AG09319 (cell line): ENCODE measurements around the gene DCTPP1.
"Not testable (repeated sequence)": the region's sequence is repeated elsewhere in the genome, so short reads cannot be mapped to it uniquely, and the experiment has no call there.

Experiments
- DNase-seq: peaks from one replicate; pipeline ENCODE4 v3.0.0-alpha.2; 2010; ENCODE audit warnings: low read depth; ENCODE audit errors: extremely low read depth
- TF ChIP-seq, protein P1 (sequence below): IDR thresholded peaks from 2 replicates; pipeline ENCODE4 v1.5.1; 2011; ENCODE audit warnings: low read depth, mild to moderate bottlenecking, inconsistent platforms, low read length, moderate library complexity

DCTPP1 gene

GRCh38 chr16:30397776-30398660 lies 31.8 kb downstream of the DCTPP1 start:
- DNase-seq: no peak
- TF ChIP-seq, protein P1, sequence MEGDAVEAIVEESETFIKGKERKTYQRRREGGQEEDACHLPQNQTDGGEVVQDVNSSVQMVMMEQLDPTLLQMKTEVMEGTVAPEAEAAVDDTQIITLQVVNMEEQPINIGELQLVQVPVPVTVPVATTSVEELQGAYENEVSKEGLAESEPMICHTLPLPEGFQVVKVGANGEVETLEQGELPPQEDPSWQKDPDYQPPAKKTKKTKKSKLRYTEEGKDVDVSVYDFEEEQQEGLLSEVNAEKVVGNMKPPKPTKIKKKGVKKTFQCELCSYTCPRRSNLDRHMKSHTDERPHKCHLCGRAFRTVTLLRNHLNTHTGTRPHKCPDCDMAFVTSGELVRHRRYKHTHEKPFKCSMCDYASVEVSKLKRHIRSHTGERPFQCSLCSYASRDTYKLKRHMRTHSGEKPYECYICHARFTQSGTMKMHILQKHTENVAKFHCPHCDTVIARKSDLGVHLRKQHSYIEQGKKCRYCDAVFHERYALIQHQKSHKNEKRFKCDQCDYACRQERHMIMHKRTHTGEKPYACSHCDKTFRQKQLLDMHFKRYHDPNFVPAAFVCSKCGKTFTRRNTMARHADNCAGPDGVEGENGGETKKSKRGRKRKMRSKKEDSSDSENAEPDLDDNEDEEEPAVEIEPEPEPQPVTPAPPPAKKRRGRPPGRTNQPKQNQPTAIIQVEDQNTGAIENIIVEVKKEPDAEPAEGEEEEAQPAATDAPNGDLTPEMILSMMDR: no peak

DNA sequence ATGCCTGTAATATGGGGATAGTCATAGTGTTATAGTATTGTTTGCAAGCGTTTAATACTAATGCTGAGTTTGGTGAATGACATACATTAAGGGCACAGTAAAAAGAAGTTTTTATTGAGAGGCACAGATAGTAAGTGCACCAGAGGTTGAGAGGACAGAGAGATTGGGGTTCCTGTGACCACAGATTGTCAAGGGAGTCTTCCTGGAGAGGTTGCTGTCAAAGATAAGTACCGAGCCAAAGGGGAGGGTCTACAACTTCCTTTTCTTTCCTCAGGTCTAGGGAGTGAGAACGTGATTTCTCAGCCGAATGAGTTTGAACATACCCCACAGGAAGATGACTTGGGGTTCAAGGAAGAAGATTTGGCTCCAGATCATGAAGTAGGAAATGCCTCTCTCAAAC lies 32.8 kb downstream of the DCTPP1 start:
- TF ChIP-seq, protein P1: no peak
- DNase-seq: no peak

- DNase-seq: not testable (repeated sequence)
Measured at GRCh38 chr16:30396627-30397026, 33.2 kb downstream of the DCTPP1 start.

DNA sequence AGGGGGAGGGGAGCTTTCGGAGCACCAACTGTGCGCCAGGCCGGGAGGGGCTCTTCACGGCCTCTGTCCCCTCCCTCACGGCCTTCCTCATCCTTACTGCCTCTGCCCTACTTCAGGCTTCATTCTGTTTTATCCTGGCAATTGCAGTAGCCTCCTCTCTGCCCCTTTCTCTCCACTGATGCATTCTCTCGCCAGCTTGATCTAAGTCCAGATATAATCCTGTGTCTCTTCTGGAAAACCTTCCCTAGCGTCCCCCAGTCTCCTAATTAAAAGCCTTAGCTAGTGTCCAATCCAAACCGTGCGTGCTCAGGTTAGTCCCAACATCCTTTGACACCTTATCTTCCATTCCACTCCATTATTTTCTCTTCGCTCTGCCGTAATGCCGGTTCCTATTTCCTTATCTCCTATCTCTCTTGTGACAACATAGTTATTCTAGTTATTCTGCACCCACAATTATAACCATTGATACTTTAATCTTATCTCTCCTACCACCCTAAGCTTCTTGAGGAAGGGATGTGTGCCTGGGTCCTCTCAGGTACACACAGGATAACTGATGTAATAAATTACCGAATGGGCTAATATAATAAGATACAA lies 33.7 kb downstream of the DCTPP1 start:
- DNase-seq: no peak
- TF ChIP-seq, protein P1: no peak

DNA sequence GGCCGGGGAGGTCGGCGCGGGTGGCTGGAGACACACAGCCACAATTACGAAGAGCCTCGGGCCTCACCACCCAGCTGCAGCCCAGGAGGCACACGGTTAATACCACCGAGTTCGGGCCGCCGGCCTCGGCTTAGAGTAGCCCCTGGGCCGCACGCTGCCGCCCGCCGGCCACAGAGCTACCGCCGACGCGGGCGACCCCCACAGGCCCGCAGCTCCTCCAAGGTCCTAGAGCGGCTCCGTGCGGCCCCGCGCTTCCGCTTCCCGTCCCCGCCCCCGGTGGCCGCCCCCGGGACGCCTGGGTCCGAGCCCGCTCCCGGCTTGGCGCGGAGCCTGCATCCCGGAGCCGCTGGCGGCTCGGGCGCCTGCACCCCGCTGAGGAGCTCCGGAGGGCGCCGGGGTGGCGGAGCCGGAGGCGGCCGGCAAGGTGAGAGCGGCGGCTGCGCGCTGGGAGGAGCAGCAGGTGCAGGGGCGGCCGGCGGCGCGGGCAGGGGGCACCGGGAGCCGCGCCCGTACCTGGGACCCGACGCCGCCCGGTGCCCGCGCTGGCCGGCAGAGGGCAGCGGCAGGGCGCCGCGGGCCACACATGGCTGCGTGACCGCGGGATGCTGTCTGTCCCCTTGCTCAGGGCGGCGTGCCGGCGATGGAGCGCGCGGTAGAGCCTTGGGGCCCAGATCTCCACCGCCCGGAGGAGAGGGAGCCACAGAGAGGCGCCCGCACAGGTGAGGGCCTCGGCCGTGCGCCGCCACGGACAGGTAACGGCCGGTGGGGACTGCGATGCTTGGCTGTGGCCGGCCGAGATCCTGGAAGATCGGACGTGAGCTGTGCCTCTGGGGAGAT lies 34.5 kb downstream of the DCTPP1 start, which contains the start of gene ZNF48:
Gene ZNF48 (plus strand): TSS at position 266 of the 837 bp plus-strand sequence. CDS start 375 bp downstream, at position 641.
- DNase-seq: no peak
- TF ChIP-seq, protein P1: peak; percentile 16

GRCh38 chr16:30394592-30395154 lies 35.2 kb downstream of the DCTPP1 start:
- TF ChIP-seq, protein P1: no peak
- DNase-seq: no peak

DNA sequence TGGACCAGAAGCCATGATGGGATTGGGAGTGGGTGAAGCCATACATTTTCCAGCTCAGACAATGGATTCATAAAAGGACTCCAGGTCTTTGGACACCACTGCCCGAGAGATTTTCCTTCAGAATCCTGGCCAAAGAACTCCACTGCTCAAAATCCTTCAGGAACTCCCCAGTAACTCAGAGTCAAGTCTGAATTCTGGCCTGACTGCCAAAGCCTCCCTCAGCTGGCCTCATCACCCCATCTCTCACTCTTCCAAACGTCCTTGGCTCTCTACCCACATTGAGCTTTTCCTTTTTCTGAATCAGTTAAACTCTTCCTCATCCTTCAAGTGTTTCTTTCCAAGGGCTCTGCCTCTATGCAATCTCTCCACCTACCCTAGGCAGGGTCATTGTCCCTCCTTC lies 46.3 kb downstream of the DCTPP1 start:
- DNase-seq: no peak
- TF ChIP-seq, protein P1: no peak
